Panc1 (cell line): ENCODE data around the gene DOK7.

ENCODE experiments used
- POLR2AphosphoS5 ChIP-seq: IDR thresholded peaks from 2 replicates; pipeline ENCODE4 v1.6.1; 2012; ENCODE audit warnings: mild to moderate bottlenecking, low read depth, low read length, moderate library complexity
- SIN3A ChIP-seq: IDR thresholded peaks from 2 replicates; pipeline ENCODE4 v1.6.1; 2012; ENCODE audit warnings: low read depth, mild to moderate bottlenecking, low read length, moderate library complexity, borderline replicate concordance; ENCODE audit not compliant: insufficient read depth
- TF ChIP-seq, protein P1 (sequence below): fragments of 450-650 bp; IDR thresholded peaks from 2 replicates; pipeline ENCODE4 v1.5.1; 2017; ENCODE audit warnings: mild to moderate bottlenecking

DNA sequence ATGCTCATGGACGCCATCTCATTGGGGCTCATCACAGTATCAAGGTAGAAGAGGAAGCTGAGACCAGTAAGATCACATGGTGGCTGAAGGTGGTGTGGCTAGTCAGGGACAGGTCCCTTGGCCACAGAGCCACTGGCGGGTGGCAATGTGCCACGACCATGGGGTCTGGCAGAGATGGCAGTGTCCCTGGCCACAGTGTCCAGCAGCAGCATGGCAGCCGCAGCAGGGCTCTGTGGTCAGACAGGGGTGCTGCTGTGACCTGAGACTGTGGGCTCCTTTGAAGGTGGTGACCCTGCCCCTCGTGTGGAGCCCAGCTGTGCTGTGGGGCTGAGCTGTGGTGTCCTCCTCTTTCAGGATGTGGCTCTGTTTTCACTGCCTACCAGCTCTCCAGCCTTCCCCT lies 2.2 kb upstream of the DOK7 start:
- TF ChIP-seq, protein P1, sequence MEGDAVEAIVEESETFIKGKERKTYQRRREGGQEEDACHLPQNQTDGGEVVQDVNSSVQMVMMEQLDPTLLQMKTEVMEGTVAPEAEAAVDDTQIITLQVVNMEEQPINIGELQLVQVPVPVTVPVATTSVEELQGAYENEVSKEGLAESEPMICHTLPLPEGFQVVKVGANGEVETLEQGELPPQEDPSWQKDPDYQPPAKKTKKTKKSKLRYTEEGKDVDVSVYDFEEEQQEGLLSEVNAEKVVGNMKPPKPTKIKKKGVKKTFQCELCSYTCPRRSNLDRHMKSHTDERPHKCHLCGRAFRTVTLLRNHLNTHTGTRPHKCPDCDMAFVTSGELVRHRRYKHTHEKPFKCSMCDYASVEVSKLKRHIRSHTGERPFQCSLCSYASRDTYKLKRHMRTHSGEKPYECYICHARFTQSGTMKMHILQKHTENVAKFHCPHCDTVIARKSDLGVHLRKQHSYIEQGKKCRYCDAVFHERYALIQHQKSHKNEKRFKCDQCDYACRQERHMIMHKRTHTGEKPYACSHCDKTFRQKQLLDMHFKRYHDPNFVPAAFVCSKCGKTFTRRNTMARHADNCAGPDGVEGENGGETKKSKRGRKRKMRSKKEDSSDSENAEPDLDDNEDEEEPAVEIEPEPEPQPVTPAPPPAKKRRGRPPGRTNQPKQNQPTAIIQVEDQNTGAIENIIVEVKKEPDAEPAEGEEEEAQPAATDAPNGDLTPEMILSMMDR, result no peak
- TF ChIP-seq POLR2AphosphoS5 (no peak), SIN3A (no peak)
